Activated naive CD8-positive, alpha-beta T cell treated with anti-CD3 and anti-CD28 coated beads, Interleukin-2, amount 50 U/mL, for 24 hours (primary cell): ENCODE data around the gene HOXD13.

Experiments
- ATAC-seq: fragments of 150-1000 bp; cut with Tn5 transposase; one replicate; pipeline ENCODE4 v1.10.0; 2021
- DNase-seq: peaks from one replicate; pipeline ENCODE4 v3.0.0; 2021
- H3K27ac Mint-ChIP-seq: one replicate; pipeline ENCODE4 v1.8.0; 2021; ENCODE audit warnings: mild to moderate bottlenecking, mixed read lengths
- H3K27me3 Mint-ChIP-seq: one replicate; pipeline ENCODE4 v1.8.0; 2021; ENCODE audit warnings: mixed read lengths
- H3K36me3 Mint-ChIP-seq: one replicate; pipeline ENCODE4 v1.8.0; 2021; ENCODE audit warnings: low read depth, mixed read lengths
- H3K4me1 Mint-ChIP-seq: one replicate; pipeline ENCODE4 v1.8.0; 2021; ENCODE audit warnings: mixed read lengths
- H3K4me3 Mint-ChIP-seq: one replicate; pipeline ENCODE4 v1.8.0; 2021; ENCODE audit warnings: mild to moderate bottlenecking, moderate library complexity, mixed read lengths
- H3K9me3 Mint-ChIP-seq: one replicate; pipeline ENCODE4 v1.8.0; 2021; ENCODE audit warnings: mixed read lengths

The HOXD13 gene

GRCh38 chr2:176076796-176077195 lies 15.7 kb upstream of the HOXD13 start:
- no peak overlapping the region for H3K27ac Mint-ChIP-seq
- no peak overlapping the region for H3K4me3 Mint-ChIP-seq
- DNase-seq = no peak

DNA sequence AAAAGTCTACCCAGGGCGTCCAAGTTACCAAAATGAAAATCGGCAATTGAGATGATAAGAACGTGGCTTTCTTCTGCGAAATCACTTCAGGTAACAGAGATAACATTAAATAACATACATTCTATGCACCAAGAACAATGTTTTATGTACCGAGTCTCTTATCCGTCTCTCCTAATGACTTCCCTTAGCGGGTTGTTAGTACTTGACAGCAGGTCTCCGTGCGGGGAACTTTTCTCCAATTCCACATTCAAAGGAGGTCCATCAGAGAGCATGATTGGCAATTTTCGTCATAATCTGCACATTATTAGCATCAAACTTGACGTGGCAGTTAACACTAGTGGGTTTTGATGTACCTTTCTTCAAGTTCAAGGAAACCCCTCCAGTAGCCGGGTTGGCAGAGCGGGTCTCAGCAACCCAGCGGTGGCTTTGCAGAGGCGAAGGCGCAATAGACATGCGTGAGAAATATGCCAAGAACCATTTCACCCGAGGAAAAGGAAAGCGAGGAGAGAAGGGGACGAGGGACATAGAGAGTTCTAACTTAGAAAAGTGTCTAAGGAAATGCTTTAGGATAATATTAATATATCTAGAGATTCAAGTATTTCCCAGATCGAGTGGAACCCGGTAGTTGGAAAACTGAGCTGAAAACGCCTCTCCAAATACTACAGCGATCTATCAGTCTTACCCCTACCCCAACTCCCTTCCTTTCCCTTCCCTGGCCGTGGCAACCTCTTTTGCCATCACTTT lies 13.8 kb upstream of the HOXD13 start:
- no peak for ATAC-seq
- no peak for DNase-seq
- Mint-ChIP-seq H3K36me3 (peaks cover 26% of the 10 kb centered on the region), H3K4me3 (peak overlapping the region; percentile 49), H3K9me3 (peaks cover 33% of the 10 kb centered on the region), H3K27ac (peak overlapping the region; percentile 71), H3K27me3 (peaks cover 81% of the 10 kb centered on the region), H3K4me1 (peaks cover 24% of the 10 kb centered on the region)

More at GRCh38 chr2:176076796-176077195, 15.7 kb upstream of the HOXD13 start:
- Mint-ChIP-seq H3K27me3 (peaks cover 81% of the 10 kb centered on the region), H3K9me3 (peaks cover 30% of the 10 kb centered on the region), H3K4me1 (peaks cover 22% of the 10 kb centered on the region), H3K36me3 (peaks cover 18% of the 10 kb centered on the region)
- ATAC-seq = no peak

DNA sequence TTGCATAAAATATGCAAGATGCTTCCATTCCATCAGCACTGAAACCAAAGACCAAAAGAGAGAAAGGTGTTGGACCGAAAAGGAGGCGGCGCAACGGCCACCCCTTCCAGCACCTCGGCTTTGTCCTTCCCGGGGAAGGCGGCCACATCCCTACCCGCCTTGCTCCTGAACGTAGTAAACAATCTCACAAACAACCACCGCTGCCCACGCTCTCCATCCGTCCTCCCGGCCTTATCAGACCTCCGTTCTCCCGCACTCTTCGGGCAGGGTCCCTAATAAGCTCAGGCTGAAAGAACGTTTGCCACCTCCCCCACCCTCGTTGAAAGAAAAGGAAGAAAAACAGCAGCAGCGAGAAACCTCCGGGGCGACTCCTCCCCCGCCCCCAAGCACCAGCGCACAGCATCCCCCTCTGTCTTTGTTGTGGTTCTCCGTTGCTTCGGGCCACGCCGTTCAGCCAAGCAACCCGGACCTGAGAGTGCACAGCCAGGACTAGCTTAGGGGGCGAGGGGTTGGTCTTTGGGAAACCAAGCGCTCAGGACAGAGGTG lies 13.2 kb upstream of the HOXD13 start:
- Mint-ChIP-seq H3K27me3 (peaks cover 84% of the 10 kb centered on the region), H3K4me3 (peak overlapping the region; percentile 49), H3K27ac (peak overlapping the region; percentile 71), H3K4me1 (peaks cover 26% of the 10 kb centered on the region), H3K9me3 (peaks cover 38% of the 10 kb centered on the region), H3K36me3 (peaks cover 31% of the 10 kb centered on the region)
- ATAC-seq = no peak
- no peak for DNase-seq

GRCh38 chr2:176079831-176080539 lies 12.5 kb upstream of the HOXD13 start:
- DNase-seq (peak; percentile 52), ATAC-seq (no peak)
- Mint-ChIP-seq H3K4me3 (peak overlapping the region; percentile 49), H3K27ac (peak overlapping the region; percentile 71), H3K27me3 (peaks cover 84% of the 10 kb centered on the region), H3K4me1 (peaks cover 29% of the 10 kb centered on the region), H3K9me3 (peaks cover 41% of the 10 kb centered on the region), H3K36me3 (peaks cover 31% of the 10 kb centered on the region)

- DNase-seq = no peak
- peaks cover 31% of the 10 kb centered on the region for H3K36me3 Mint-ChIP-seq
- H3K9me3 Mint-ChIP-seq = peaks cover 39% of the 10 kb centered on the region
Measured at GRCh38 chr2:176080540-176081375, 11.8 kb upstream of the HOXD13 start.

DNA sequence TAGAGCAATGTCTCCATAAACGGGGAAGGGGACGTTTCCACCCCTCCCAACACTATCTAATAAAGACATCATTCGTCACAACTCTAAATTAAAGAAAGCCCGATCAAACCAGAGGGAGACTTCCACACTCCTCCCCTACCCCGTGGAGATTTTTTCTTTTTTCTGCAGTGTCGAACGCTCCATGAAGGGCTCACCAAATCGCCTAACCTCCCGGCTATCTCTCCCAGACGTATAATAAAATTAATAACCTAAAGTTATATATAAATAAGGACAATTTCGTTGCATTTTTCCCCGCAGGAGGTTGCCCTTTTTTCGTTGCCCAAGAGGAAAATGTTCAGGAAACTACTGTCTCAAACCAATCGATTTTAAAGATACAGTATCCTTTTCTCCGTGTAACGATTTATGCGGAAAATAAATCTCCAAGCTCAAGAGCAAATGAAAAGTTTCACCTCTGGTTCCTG lies 11.1 kb upstream of the HOXD13 start:
- H3K27me3 Mint-ChIP-seq = peaks cover 83% of the 10 kb centered on the region

More at GRCh38 chr2:176080540-176081375, 11.8 kb upstream of the HOXD13 start:
- Mint-ChIP-seq H3K4me1 (peaks cover 29% of the 10 kb centered on the region), H3K27me3 (peaks cover 84% of the 10 kb centered on the region), H3K27ac (peak overlapping the region; percentile 67), H3K4me3 (peak overlapping the region; percentile 42)
- no peak for ATAC-seq

GRCh38 chr2:176081837-176082524 lies 10.5 kb upstream of the HOXD13 start:
- H3K36me3 Mint-ChIP-seq = peaks cover 34% of the 10 kb centered on the region
- H3K4me3 Mint-ChIP-seq = no peak overlapping the region
- peaks cover 31% of the 10 kb centered on the region for H3K4me1 Mint-ChIP-seq
- DNase-seq (no peak), ATAC-seq (no peak)
- H3K27ac Mint-ChIP-seq = peak overlapping the region; percentile 67
- H3K9me3 Mint-ChIP-seq = peaks cover 30% of the 10 kb centered on the region
- H3K27me3 Mint-ChIP-seq = peaks cover 85% of the 10 kb centered on the region

More for the DNA sequence above, 11.1 kb upstream of the HOXD13 start:
- Mint-ChIP-seq H3K4me1 (peaks cover 30% of the 10 kb centered on the region), H3K27ac (peak overlapping the region; percentile 67), H3K9me3 (peaks cover 32% of the 10 kb centered on the region), H3K4me3 (peak overlapping the region; percentile 42), H3K36me3 (peaks cover 32% of the 10 kb centered on the region)
- no peak for DNase-seq
- no peak for ATAC-seq

DNA sequence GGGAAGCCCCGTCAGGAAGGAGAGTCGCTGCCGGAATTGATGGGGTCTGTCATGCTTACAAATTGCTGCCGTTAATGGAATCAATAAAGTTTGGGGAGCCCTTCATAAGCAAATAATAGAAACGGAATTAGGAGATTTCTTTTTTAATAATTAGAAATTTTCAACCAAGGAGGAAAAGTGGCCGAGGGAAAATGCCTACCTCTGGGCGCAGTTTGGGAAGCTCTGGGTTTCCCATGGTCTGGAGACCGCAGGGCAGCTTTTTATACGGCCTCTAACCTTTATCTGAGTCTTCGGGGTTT lies 10.0 kb upstream of the HOXD13 start:
- peaks cover 35% of the 10 kb centered on the region for H3K36me3 Mint-ChIP-seq
- DNase-seq = no peak
- peaks cover 85% of the 10 kb centered on the region for H3K27me3 Mint-ChIP-seq
- ATAC-seq = no peak
- H3K4me1 Mint-ChIP-seq = peaks cover 32% of the 10 kb centered on the region
- no peak overlapping the region for H3K27ac Mint-ChIP-seq
- H3K9me3 Mint-ChIP-seq = peaks cover 30% of the 10 kb centered on the region
- H3K4me3 Mint-ChIP-seq = no peak overlapping the region

DNA sequence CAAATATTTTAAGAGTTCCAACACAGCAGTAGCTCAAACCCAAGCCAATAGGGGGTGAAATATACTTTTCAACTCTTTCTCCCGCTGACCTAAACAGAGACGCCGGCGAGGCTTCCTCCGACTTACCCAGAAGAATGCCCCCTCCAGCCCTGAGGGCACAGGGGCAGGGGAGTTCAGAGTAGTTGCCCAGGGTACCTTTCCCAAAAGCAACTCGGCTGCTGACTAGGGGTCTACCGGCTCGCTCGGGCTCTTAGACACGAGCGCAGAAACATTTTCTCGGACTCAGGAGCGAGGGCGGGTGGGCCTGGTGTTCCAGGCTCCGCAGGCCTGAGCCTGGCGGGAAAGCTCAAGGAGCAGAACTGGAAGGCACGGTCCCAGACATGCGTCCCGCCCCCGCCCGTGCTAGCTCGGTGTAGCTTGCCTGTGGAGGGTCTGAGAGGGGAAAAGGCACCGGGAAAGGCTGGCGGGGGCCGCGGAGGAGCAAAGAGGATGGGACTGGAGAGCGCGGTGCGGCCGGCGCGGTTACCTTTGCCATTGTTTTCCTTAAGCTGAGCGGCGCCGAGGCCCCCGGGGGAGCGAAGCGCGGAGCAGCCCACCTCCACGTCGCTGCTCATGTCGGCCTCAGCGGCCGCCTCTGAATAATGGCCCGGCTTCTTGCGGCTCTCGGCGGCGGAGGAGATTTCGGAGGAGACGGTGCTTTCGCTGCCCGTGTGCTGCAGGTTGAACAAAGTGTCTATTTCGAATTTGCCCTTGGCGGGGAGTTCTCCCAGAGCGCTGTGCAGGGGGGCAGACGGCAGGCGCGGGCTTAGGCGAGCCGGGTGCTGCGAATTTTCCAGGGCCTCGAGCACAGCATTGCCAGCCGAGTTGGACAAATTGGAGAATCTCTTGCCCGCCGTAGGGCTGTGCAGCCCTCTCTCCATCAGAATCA lies 9.4 kb upstream of the HOXD13 start:
- peaks cover 35% of the 10 kb centered on the region for H3K36me3 Mint-ChIP-seq
- H3K9me3 Mint-ChIP-seq = peaks cover 30% of the 10 kb centered on the region
- H3K27ac Mint-ChIP-seq = peak overlapping the region; percentile 52
- ATAC-seq (no peak), DNase-seq (no peak)
- H3K4me1 Mint-ChIP-seq = peaks cover 32% of the 10 kb centered on the region
- H3K4me3 Mint-ChIP-seq = no peak overlapping the region
- peaks cover 87% of the 10 kb centered on the region for H3K27me3 Mint-ChIP-seq

DNA sequence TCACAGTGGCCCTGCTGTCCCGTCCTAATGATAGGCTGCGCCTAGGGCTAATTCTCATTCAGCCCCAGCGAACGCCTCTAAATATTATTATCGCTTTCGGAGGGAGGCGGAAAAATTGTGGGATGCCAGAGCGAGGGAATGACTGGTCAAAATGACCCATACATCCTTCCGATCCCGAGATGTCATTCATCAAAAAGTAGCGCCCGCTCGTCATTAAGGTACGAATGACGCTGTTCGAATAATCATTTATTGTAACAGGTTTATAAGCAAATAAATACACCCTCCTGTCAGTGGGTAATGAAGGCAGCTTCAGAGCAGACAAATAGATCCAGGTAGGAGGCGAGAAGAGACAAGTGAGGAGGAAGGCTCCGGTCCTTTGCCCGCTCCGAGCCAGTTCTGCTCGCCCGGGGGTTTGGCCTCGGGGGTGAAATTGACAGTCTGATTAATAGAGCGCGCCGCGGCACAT lies 8.7 kb upstream of the HOXD13 start, which contains the start of gene EVX2:
Gene EVX2, minus strand, starts transcription at position 167 of the 466 bp plus-strand sequence. CDS start 186 bp downstream, outside the sequence.
- no peak for DNase-seq
- ATAC-seq = no peak
- peaks cover 87% of the 10 kb centered on the region for H3K27me3 Mint-ChIP-seq
- H3K9me3 Mint-ChIP-seq = peaks cover 23% of the 10 kb centered on the region
- peaks cover 33% of the 10 kb centered on the region for H3K36me3 Mint-ChIP-seq
- H3K4me3 Mint-ChIP-seq = peak within 1 kb of the TSS; percentile 26
- peak within 1 kb of the TSS; percentile 52 for H3K27ac Mint-ChIP-seq
- peaks cover 31% of the 10 kb centered on the region for H3K4me1 Mint-ChIP-seq

GRCh38 chr2:176084611-176085119 lies 7.9 kb upstream of the HOXD13 start:
- Mint-ChIP-seq H3K4me1 (peaks cover 24% of the 10 kb centered on the region), H3K36me3 (peaks cover 27% of the 10 kb centered on the region), H3K4me3 (no peak overlapping the region), H3K9me3 (peaks cover 18% of the 10 kb centered on the region), H3K27me3 (peaks cover 86% of the 10 kb centered on the region), H3K27ac (peak overlapping the region; percentile 22)
- no peak for ATAC-seq
- no peak for DNase-seq

DNA sequence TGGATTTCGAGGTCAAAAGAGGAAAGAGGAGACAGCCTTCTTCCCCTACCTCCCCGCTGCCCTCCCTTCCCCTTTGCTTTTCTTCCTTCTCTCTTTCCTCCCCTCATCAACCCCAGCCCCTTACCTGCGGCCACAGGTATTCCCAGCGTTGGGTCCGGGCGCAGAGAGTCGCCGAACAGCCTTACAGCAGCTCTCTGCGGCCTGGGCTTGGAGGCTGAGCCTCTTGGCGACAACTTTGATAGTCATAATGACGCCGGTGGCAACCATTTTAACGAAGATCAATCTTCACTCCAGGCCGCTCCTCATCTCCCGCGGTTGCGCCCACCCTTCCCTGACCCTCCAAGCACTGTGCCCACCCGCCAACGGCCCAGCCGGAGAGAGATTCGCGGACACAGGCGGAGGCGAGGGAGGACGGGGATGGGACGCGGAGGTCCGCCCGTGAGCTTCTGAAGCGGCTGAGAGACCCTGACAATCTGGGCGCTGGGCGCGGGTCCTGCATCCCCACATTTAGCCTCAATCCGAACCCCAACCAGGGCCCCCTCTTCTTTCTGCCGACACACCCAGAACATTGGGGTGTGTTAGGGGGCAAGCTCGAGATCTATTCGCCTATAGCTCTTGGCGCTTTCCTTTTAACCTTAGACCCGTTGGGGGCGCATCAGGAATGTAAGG lies 7.3 kb upstream of the HOXD13 start:
- peak overlapping the region; percentile 22 for H3K27ac Mint-ChIP-seq
- no peak overlapping the region for H3K4me3 Mint-ChIP-seq
- ATAC-seq (no peak), DNase-seq (no peak)
- H3K36me3 Mint-ChIP-seq = peaks cover 27% of the 10 kb centered on the region
- peaks cover 18% of the 10 kb centered on the region for H3K9me3 Mint-ChIP-seq
- peaks cover 91% of the 10 kb centered on the region for H3K27me3 Mint-ChIP-seq
- peaks cover 24% of the 10 kb centered on the region for H3K4me1 Mint-ChIP-seq
